HepG2 (cell line): ENCODE results near the gene TNNI2. TPM values are rescaled to one million over a fixed set of nuclear protein-coding genes. Genes with fewer than 3 reads are reported as not detected.

Experiments
- CC2D1A ChIP-seq: sonication (generic); formaldehyde crosslinking; IDR thresholded peaks from 2 replicates; pipeline ENCODE4 v1.8.1; 2023; ENCODE audit warnings: mild to moderate bottlenecking, missing genetic modification reagents
- CENPX ChIP-seq: sonication (generic); formaldehyde crosslinking; IDR thresholded peaks from 2 replicates; pipeline ENCODE4 v1.9.0; 2021; ENCODE audit warnings: mild to moderate bottlenecking, missing genetic modification reagents, moderate library complexity
- E2F2 ChIP-seq: sonication (generic); formaldehyde crosslinking; IDR thresholded peaks from 2 replicates; pipeline ENCODE4 v1.4.0; 2020; ENCODE audit warnings: missing genetic modification reagents, borderline replicate concordance
- EP300 ChIP-seq, 3 experiments: sonication (generic) in 1 of 3; formaldehyde crosslinking in 1 of 3; IDR thresholded peaks; 2 replicates each; pipeline versions ENCODE4 v1.5.1 to v1.6.1; 2011 to 2020; ENCODE audit warnings: low read depth in 2 of 3, low read length in 2 of 3, borderline replicate concordance in 1 of 3, improper control_type of control experiment in 1 of 3, mild to moderate bottlenecking in 1 of 3, missing genetic modification reagents in 1 of 3, moderate library complexity in 1 of 3
- FOXP1 ChIP-seq, 2 experiments: fragments of 450-650 bp in 1 of 2; IDR thresholded peaks; 2 replicates each; pipeline ENCODE4 v1.6.1; 2017 to 2018; ENCODE audit warnings: antibody characterized with exemption in 1 of 2
- HDAC1 ChIP-seq: sonication (generic); formaldehyde crosslinking; IDR thresholded peaks from 2 replicates; pipeline ENCODE4 v1.5.1; 2020; ENCODE audit warnings: mild to moderate bottlenecking, missing genetic modification reagents
- HMG20B ChIP-seq: conservative IDR thresholded peaks from 2 replicates; pipeline ENCODE4 v1.6.1; 2016; ENCODE audit warnings: missing genetic modification reagents, missing compliant biosample characterization
- HOXD1 ChIP-seq: sonication (generic); formaldehyde crosslinking; IDR thresholded peaks from 2 replicates; pipeline ENCODE4 v1.5.0; 2020; ENCODE audit warnings: missing genetic modification reagents
- KLF6 ChIP-seq: IDR thresholded peaks from 2 replicates; pipeline ENCODE4 v1.8.0; 2016; ENCODE audit warnings: missing biosample characterization, missing genetic modification reagents
- LCORL ChIP-seq, 2 experiments: fragments of 450-650 bp in 1 of 2; sonication (generic) in 1 of 2; formaldehyde crosslinking in 1 of 2; IDR thresholded peaks; 2 replicates each; pipeline versions ENCODE4 v1.5.0 to v1.6.1; 2017 to 2020; ENCODE audit warnings: antibody characterized with exemption in 1 of 2, missing genetic modification reagents in 1 of 2
- MAX ChIP-seq: IDR thresholded peaks from 2 replicates; pipeline ENCODE4 v1.6.1; 2012; ENCODE audit warnings: inconsistent platforms
- MED1 ChIP-seq: sonication (generic); formaldehyde crosslinking; IDR thresholded peaks from 2 replicates; pipeline ENCODE4 v1.4.0; 2020; ENCODE audit warnings: missing genetic modification reagents
- MXD3 ChIP-seq: IDR thresholded peaks from 2 replicates; pipeline ENCODE4 v1.6.1; 2016; ENCODE audit warnings: mild to moderate bottlenecking, missing biosample characterization, missing genetic modification reagents
- MXD4 ChIP-seq: IDR thresholded peaks from 2 replicates; pipeline ENCODE4 v1.6.1; 2016; ENCODE audit warnings: mild to moderate bottlenecking, missing biosample characterization, missing genetic modification reagents
- NFRKB ChIP-seq: fragments of 450-650 bp; IDR thresholded peaks from 2 replicates; pipeline ENCODE4 v1.6.1; 2017
- PCBP2 ChIP-seq: fragments of 200-400 bp; formaldehyde crosslinking; optimal IDR thresholded peaks from 2 replicates; pipeline ENCODE3; 2018; ENCODE audit warnings: low read length, low read depth; ENCODE audit not compliant: poor library complexity, severe bottlenecking
- RBFOX2 ChIP-seq: fragments of 200-400 bp; formaldehyde crosslinking; IDR thresholded peaks from 2 replicates; pipeline ENCODE4 v1.6.1; 2017; ENCODE audit warnings: low read depth, mild to moderate bottlenecking, low read length
- SIX4 ChIP-seq: sonication (generic); formaldehyde crosslinking; IDR thresholded peaks from 2 replicates; pipeline ENCODE4 v1.4.0; 2020; ENCODE audit warnings: missing genetic modification reagents
- SMYD3 ChIP-seq: sonication (generic); formaldehyde crosslinking; IDR thresholded peaks from 2 replicates; pipeline ENCODE4 v1.8.1; 2023; ENCODE audit warnings: mild to moderate bottlenecking, missing genetic modification reagents
- TARDBP ChIP-seq: sonication (generic); formaldehyde crosslinking; IDR thresholded peaks from 2 replicates; pipeline ENCODE4 v1.8.0; 2022; ENCODE audit warnings: mild to moderate bottlenecking, missing genetic modification reagents
- ZNF230 ChIP-seq: sonication (generic); formaldehyde crosslinking; IDR thresholded peaks from 2 replicates; pipeline ENCODE4 v1.4.0; 2020; ENCODE audit warnings: mild to moderate bottlenecking, missing genetic modification reagents
- ZNF264 ChIP-seq: sonication (generic); formaldehyde crosslinking; IDR thresholded peaks from 2 replicates; pipeline ENCODE4 v1.4.0; 2020; ENCODE audit warnings: missing genetic modification reagents
- ZNF501 ChIP-seq: sonication (generic); formaldehyde crosslinking; IDR thresholded peaks from 2 replicates; pipeline ENCODE4 v1.5.1; 2020; ENCODE audit warnings: mild to moderate bottlenecking, moderate library complexity, missing genetic modification reagents
- ZNF737 ChIP-seq: sonication (generic); formaldehyde crosslinking; IDR thresholded peaks from 2 replicates; pipeline ENCODE4 v1.5.0; 2020; ENCODE audit warnings: missing genetic modification reagents, mild to moderate bottlenecking, borderline replicate concordance
- ZNF839 ChIP-seq: sonication (generic); formaldehyde crosslinking; IDR thresholded peaks from 2 replicates; pipeline ENCODE4 v1.4.0; 2020; ENCODE audit warnings: missing genetic modification reagents, mild to moderate bottlenecking, borderline replicate concordance
- ZSCAN31 ChIP-seq: sonication (generic); formaldehyde crosslinking; IDR thresholded peaks from 2 replicates; pipeline ENCODE4 v1.5.0; 2020; ENCODE audit warnings: low read depth, mild to moderate bottlenecking, missing genetic modification reagents
- ZUFSP ChIP-seq: sonication (generic); formaldehyde crosslinking; IDR thresholded peaks from 2 replicates; pipeline ENCODE4 v1.9.0; 2021; ENCODE audit warnings: missing genetic modification reagents, mild to moderate bottlenecking, borderline replicate concordance
- polyA plus RNA-seq, 8 experiments: library from polyadenylated mRNA; depleted of rRNA in 3 of 8; stranded (reverse) in 7 of 8; unstranded in 1 of 8; fragments of >200 nt; fragmentation: Illumina TruSeq in 4 of 8; extraction: Trizol in 4 of 8; gene quantifications; 2 replicates each; pipeline versions ENCODE4 v1.2.1 to v1.2.3, GENCODE V29; 2011 to 2016; ENCODE audit warnings: low read depth in 4 of 8, missing spikeins in 1 of 8, mixed read lengths in 1 of 8; ENCODE audit not compliant: insufficient read depth in 1 of 8
- total RNA-seq, 5 experiments: library from RNA; depleted of rRNA; stranded (reverse); fragments of >200 nt; fragmentation: Illumina TruSeq; extraction: Trizol; gene quantifications; 2 replicates each; pipeline ENCODE4 v1.2.3, GENCODE V29; 2016; ENCODE audit warnings: low read depth in 1 of 5

TNNI2 gene
- total and polyA plus RNA-seq, 2 of the 13 experiments (the other 11 are each of a cell fraction or from before 2014, with no cell fraction given): 7.2 to 12.0 TPM

GRCh38 chr11:1842149-1843097, 3.6 kb downstream of the TNNI2 start (continued):
- TF ChIP-seq CENPX (CRISPR knock-in tag): no peak
- TF ChIP-seq ZNF230 (CRISPR knock-in tag): no peak
- TF ChIP-seq LCORL (IDR thresholded peaks at IDR 0.05): no peak
- peak; percentile 97 for TF ChIP-seq LCORL (CRISPR knock-in tag; IDR thresholded peaks at IDR 0.05)
- no peak for TF ChIP-seq ZUFSP
- TF ChIP-seq FOXP1 (IDR thresholded peaks at IDR 0.05): no peak
- TF ChIP-seq FOXP1 (CRISPR knock-in tag; IDR thresholded peaks at IDR 0.05): peak; percentile 69
- TF ChIP-seq ZNF737 (CRISPR knock-in tag): no peak
- TF ChIP-seq CC2D1A (CRISPR knock-in tag): 0 out of 2 replicates have a peak, but pooled peaks have one; percentile 54
- TF ChIP-seq MAX: peak; percentile 96
- TF ChIP-seq MXD3 (CRISPR knock-in tag): peak; percentile 61; the same call in 1 of the 2 replicates
- TF ChIP-seq KLF6 (CRISPR knock-in tag): 0 out of 2 replicates have a peak, but pooled peaks have one; percentile 40
- peak; percentile 59; the same call in 1 of the 2 replicates for TF ChIP-seq HOXD1 (CRISPR knock-in tag)
- TF ChIP-seq ZNF839: peak; percentile 53; the same call in 1 of the 2 replicates
- no peak for TF ChIP-seq NFRKB
- TF ChIP-seq EP300 (IDR thresholded peaks at IDR 0.05; ENCODE audit: low read depth in 2 of 2, low read length in 2 of 2): peak in 1 of 2 experiments; percentile 87; a peak in 2 of 4 replicates
- TF ChIP-seq EP300 (CRISPR knock-in tag; IDR thresholded peaks at IDR 0.05; ENCODE audit: borderline replicate concordance): peak; percentile 97
- peak; percentile 99 for TF ChIP-seq HDAC1 (CRISPR knock-in tag)
- no peak for TF ChIP-seq RBFOX2
- TF ChIP-seq MED1 (CRISPR knock-in tag): peak; percentile 100
- TF ChIP-seq HMG20B (CRISPR knock-in tag): peak; percentile 52; the same call in 1 of the 2 replicates
- TF ChIP-seq SIX4 (CRISPR knock-in tag): no peak
- TF ChIP-seq ZSCAN31 (CRISPR knock-in tag): peak; percentile 83; the same call in 1 of the 2 replicates
- TF ChIP-seq ZNF264 (CRISPR knock-in tag): no peak
- peak; percentile 92; the same call in 1 of the 2 replicates for TF ChIP-seq TARDBP (CRISPR knock-in tag)
- no peak for TF ChIP-seq SMYD3
- TF ChIP-seq MXD4 (CRISPR knock-in tag): peak; percentile 92
- peak; percentile 78; the same call in 1 of the 2 replicates for TF ChIP-seq ZNF501 (CRISPR knock-in tag)
- TF ChIP-seq E2F2 (CRISPR knock-in tag): no peak
- no peak for TF ChIP-seq PCBP2
